IMR-90 (cell line): ENCODE measurements around the gene CASK. TPM values are rescaled to one million over a fixed set of nuclear protein-coding genes. Genes with fewer than 3 reads are reported as not detected.

ENCODE experiments used
- ATAC-seq: fragments of 200-7000 bp; cut with Tn5 transposase; 2 replicates; pipeline ENCODE4 v1.9.1; 2020; ENCODE audit warnings: low read depth, mild to moderate bottlenecking, moderate library complexity
- BruUV-seq: library from RNA; stranded (reverse); fragments of 400-500 nt; replicated peaks from 2 replicates; lab custom pipeline; 2021; lab: Mats Ljungman, UMichigan
- CTCF ChIA-PET: fragments of 300-600 bp; formaldehyde crosslinking; extraction: SDS; loops from one replicate; lab custom pipeline; 2021; ENCODE audit warnings: antibody characterized with exemption; lab: Yijun Ruan, JAX
- POLR2A ChIA-PET: fragments of 300-600 bp; sonication (Branson Sonifier 250); formaldehyde crosslinking; loops from one replicate; lab custom pipeline; 2022; ENCODE audit warnings: antibody characterized with exemption; ENCODE audit not compliant: unreplicated experiment; lab: Charles Lee
- DNase-seq: peaks from one replicate; pipeline ENCODE4 v3.0.0; 2013
- H2AFZ ChIP-seq: replicated peaks from 2 replicates; pipeline ENCODE3; 2013; ENCODE audit warnings: low read length, mild to moderate bottlenecking; ENCODE audit not compliant: poor library complexity
- H2AK5ac ChIP-seq: 2 replicates; pipeline ENCODE4 v1.6.1; 2013; ENCODE audit warnings: low read depth, low read length, inconsistent platforms
- H2AK9ac ChIP-seq: replicated peaks from 2 replicates; pipeline ENCODE3; 2013; ENCODE audit warnings: mild to moderate bottlenecking, low read depth, low read length, moderate library complexity; ENCODE audit not compliant: poor library complexity
- H2BK120ac ChIP-seq: 2 replicates; pipeline ENCODE4 v1.6.1; 2013; ENCODE audit warnings: low read depth, low read length, inconsistent platforms
- H2BK15ac ChIP-seq: 3 replicates; pipeline ENCODE4 v1.6.1; 2013; ENCODE audit warnings: low read depth, low read length, inconsistent platforms
- H2BK20ac ChIP-seq: 2 replicates; pipeline ENCODE4 v1.6.1; 2013; ENCODE audit warnings: low read depth, mild to moderate bottlenecking, inconsistent platforms, low read length, moderate library complexity
- H2BK5ac ChIP-seq: 2 replicates; pipeline ENCODE4 v1.6.1; 2013; ENCODE audit warnings: mild to moderate bottlenecking, low read depth, low read length, inconsistent platforms; ENCODE audit not compliant: poor library complexity, severe bottlenecking
- H3K14ac ChIP-seq: replicated peaks from 2 replicates; pipeline ENCODE4 v1.6.1; 2013; ENCODE audit warnings: low read depth, low read length, inconsistent platforms
- H3K18ac ChIP-seq: 2 replicates; pipeline ENCODE4 v1.6.1; 2013; ENCODE audit warnings: low read depth, low read length, control low read depth
- H3K23ac ChIP-seq: 2 replicates; pipeline ENCODE4 v1.6.1; 2013; ENCODE audit warnings: low read depth, low read length, inconsistent platforms
- H3K27ac ChIP-seq: 2 replicates; pipeline ENCODE4 v1.5.1; 2013; ENCODE audit warnings: mild to moderate bottlenecking, control low read depth, low read length; ENCODE audit not compliant: insufficient read depth
- H3K27me3 ChIP-seq: 2 replicates; pipeline ENCODE4 v1.6.1; 2013; ENCODE audit warnings: low read length; ENCODE audit not compliant: control insufficient read depth, insufficient read depth
- H3K36me3 ChIP-seq: 2 replicates; pipeline ENCODE4 v1.6.1; 2013; ENCODE audit warnings: low read length, mixed read lengths; ENCODE audit not compliant: control insufficient read depth, insufficient read depth
- H3K4ac ChIP-seq: 2 replicates; pipeline ENCODE4 v1.6.1; 2013; ENCODE audit warnings: low read depth, low read length, inconsistent platforms
- H3K4me1 ChIP-seq: 2 replicates; pipeline ENCODE4 v1.6.1; 2013; ENCODE audit warnings: low read length, mixed read lengths; ENCODE audit not compliant: control insufficient read depth, insufficient read depth
- H3K4me2 ChIP-seq: 2 replicates; pipeline ENCODE4 v1.6.1; 2013; ENCODE audit warnings: low read depth, mild to moderate bottlenecking, control low read depth, low read length, moderate library complexity
- H3K4me3 ChIP-seq: 2 replicates; pipeline ENCODE4 v1.5.1; 2013; ENCODE audit warnings: low read depth, mild to moderate bottlenecking, control low read depth, low read length, moderate library complexity; ENCODE audit not compliant: insufficient read depth
- H3K56ac ChIP-seq: 2 replicates; pipeline ENCODE4 v1.6.1; 2013; ENCODE audit warnings: low read length, inconsistent platforms; ENCODE audit not compliant: insufficient read depth; ENCODE audit errors: extremely low read depth
- H3K79me1 ChIP-seq, 2 experiments: 2 replicates each; pipeline ENCODE4 v1.6.1; 2013; ENCODE audit warnings: low read length in 2 of 2, inconsistent platforms in 1 of 2, low read depth in 1 of 2
- H3K9ac ChIP-seq: 2 replicates; pipeline ENCODE4 v1.6.1; 2013; ENCODE audit warnings: low read depth, low read length, control low read depth
- H3K9me1 ChIP-seq: 2 replicates; pipeline ENCODE4 v1.6.1; 2013; ENCODE audit warnings: low read length, inconsistent platforms; ENCODE audit not compliant: insufficient read depth
- H3K9me3 ChIP-seq: 2 replicates; pipeline ENCODE4 v1.6.1; 2013; ENCODE audit warnings: low read length; ENCODE audit not compliant: control insufficient read depth, insufficient read depth
- H4K20me1 ChIP-seq: 2 replicates; pipeline ENCODE4 v1.6.1; 2013; ENCODE audit warnings: low read length, inconsistent platforms; ENCODE audit not compliant: insufficient read depth
- H4K5ac ChIP-seq: 2 replicates; pipeline ENCODE4 v1.6.1; 2013; ENCODE audit warnings: mild to moderate bottlenecking, low read depth, low read length, control low read depth
- H4K8ac ChIP-seq, 2 experiments: 2 replicates each; pipeline ENCODE4 v1.6.1; 2013; ENCODE audit warnings: low read depth in 2 of 2, low read length in 2 of 2, control low read depth in 1 of 2, inconsistent platforms in 1 of 2
- H4K91ac ChIP-seq: 2 replicates; pipeline ENCODE4 v1.6.1; 2013; ENCODE audit warnings: low read depth, low read length, inconsistent platforms; ENCODE audit not compliant: insufficient read depth
- BHLHE40 ChIP-seq: fragments of 150-350 bp; IDR thresholded peaks from 2 replicates; pipeline ENCODE4 v1.6.1; 2016; ENCODE audit warnings: mild to moderate bottlenecking, low read depth, low read length
- CEBPB ChIP-seq: IDR thresholded peaks from 2 replicates; pipeline ENCODE4 v1.6.1; 2012; ENCODE audit warnings: low read depth, low read length, improper control_type of control experiment
- CHD1 ChIP-seq: IDR thresholded peaks from 2 replicates; pipeline ENCODE4 v1.6.1; 2012; ENCODE audit warnings: low read depth, low read length, improper control_type of control experiment
- FOS ChIP-seq: fragments of 150-350 bp; IDR thresholded peaks from 2 replicates; pipeline ENCODE4 v1.6.1; 2016; ENCODE audit warnings: low read depth, low read length
- MAFK ChIP-seq: IDR thresholded peaks from 2 replicates; pipeline ENCODE4 v1.6.1; 2012; ENCODE audit warnings: low read depth, low read length, improper control_type of control experiment
- MAZ ChIP-seq: IDR thresholded peaks from 2 replicates; pipeline ENCODE4 v1.6.1; 2012; ENCODE audit warnings: low read depth, mild to moderate bottlenecking, low read length, improper control_type of control experiment, moderate library complexity, borderline replicate concordance
- MXI1 ChIP-seq: IDR thresholded peaks from 2 replicates; pipeline ENCODE4 v1.6.1; 2012; ENCODE audit warnings: low read depth, mild to moderate bottlenecking, low read length, moderate library complexity, borderline replicate concordance
- POLR2A ChIP-seq: IDR thresholded peaks from 2 replicates; pipeline ENCODE4 v1.6.1; 2012; ENCODE audit warnings: mild to moderate bottlenecking, low read depth, low read length
- RCOR1 ChIP-seq: IDR thresholded peaks from 2 replicates; pipeline ENCODE4 v1.6.1; 2012; ENCODE audit warnings: mild to moderate bottlenecking, low read length, improper control_type of control experiment; ENCODE audit not compliant: insufficient replicate concordance
- RFX5 ChIP-seq: IDR thresholded peaks from 2 replicates; pipeline ENCODE4 v1.8.0; 2012; ENCODE audit warnings: low read depth, mild to moderate bottlenecking, low read length, moderate library complexity
- SMC3 ChIP-seq: fragments of 150-350 bp; IDR thresholded peaks from 2 replicates; pipeline ENCODE4 v1.6.1; 2016; ENCODE audit warnings: low read depth, mild to moderate bottlenecking, antibody characterized with exemption, low read length, moderate library complexity
- WGBS, 2 experiments: methylation state at CpG; one replicate each; pipeline versions ENCODE4 v1.1.5 to v1.1.7; 2013; ENCODE audit warnings: missing lambda C conversion rate in 2 of 2; ENCODE audit not compliant: insufficient read length in 1 of 2; ENCODE audit errors: extremely low coverage in 2 of 2; 5-methylcytosine and 5-hydroxymethylcytosine counted together
- dilution Hi-C: fragments of 300-500 bp; cut with HindIII; formaldehyde crosslinking; loops from one replicate; pipeline ENCODE4 v1.14.3; 2018; ENCODE audit warnings: low sequenced_read_pairs; ENCODE audit not compliant: unreplicated experiment
- in situ Hi-C: fragments of 300-500 bp; cut with MboI; formaldehyde crosslinking; loops from 3 replicates; pipeline ENCODE4 v1.14.3; 2019; ENCODE audit warnings: low sequenced_read_pairs, inconsistent platforms, mixed read lengths
- intact Hi-C: fragments of 100-400 bp; cut with micrococcal nuclease; formaldehyde crosslinking; loops from 2 replicates; pipeline ENCODE4 v1.10.0; 2022
- polyA plus RNA-seq, 3 experiments: library from polyadenylated mRNA; depleted of rRNA; stranded (reverse); fragments of >200 nt; gene quantifications; 2 replicates each; pipeline ENCODE4 v1.2.3, GENCODE V29; 2012; ENCODE audit warnings: low replicate concordance in 1 of 3
- total RNA-seq: library from RNA; depleted of rRNA; stranded (reverse); fragments of >200 nt; gene quantifications from 2 replicates; pipeline ENCODE4 v1.2.3, GENCODE V29; 2012
- TF ChIP-seq, protein P1 (sequence below): conservative IDR thresholded peaks from 2 replicates; pipeline ENCODE4 v1.5.1; 2012; ENCODE audit warnings: mild to moderate bottlenecking, low read depth, low read length, improper control_type of control experiment

Gene CASK
- total and polyA plus RNA-seq, 2 of the 4 experiments (the other 2 are of a cell fraction): 9.4 to 17.7 TPM

DNA sequence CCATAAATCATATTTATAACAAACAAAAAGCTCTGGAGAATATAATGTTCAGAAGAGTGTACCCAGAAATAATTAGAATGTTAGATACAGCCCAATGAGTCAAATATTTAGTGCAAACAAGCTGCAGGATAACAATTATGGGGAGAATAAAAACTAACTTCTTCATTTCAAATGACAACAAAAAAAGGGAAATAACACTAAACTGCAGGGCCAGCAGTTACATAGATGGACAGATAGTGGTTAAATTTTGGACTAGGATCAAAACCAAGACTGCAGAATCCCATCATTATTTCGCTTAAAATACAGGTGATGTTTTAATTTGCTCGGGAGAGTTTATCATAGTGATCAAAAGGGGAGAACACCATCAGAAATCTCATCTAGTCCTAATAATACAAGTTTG, 235.2 kb downstream of the CASK start:
- Histone ChIP-seq H4K5ac (no peak overlapping the region), H3K79me1 (no peaks in the 10 kb centered on the region), H3K9me3 (no peaks in the 10 kb centered on the region), H2BK5ac (no peak overlapping the region), H2BK120ac (no peak overlapping the region), H2BK20ac (no peak overlapping the region), H3K4ac (no peak overlapping the region), H3K56ac (no peak overlapping the region), H3K4me3 (no peak overlapping the region), H3K4me1 (no peaks in the 10 kb centered on the region), H3K14ac (no peak overlapping the region), H4K20me1 (no peaks in the 10 kb centered on the region), H4K91ac (no peak overlapping the region), H3K27ac (no peak overlapping the region), H3K9ac (no peak overlapping the region), H2AK5ac (no peak overlapping the region), H3K23ac (no peak overlapping the region), H3K27me3 (no peaks in the 10 kb centered on the region), H2AFZ (no peak overlapping the region), H2AK9ac (no peak overlapping the region), H3K9me1 (no peaks in the 10 kb centered on the region; the same call in 1 of the 2 replicates), H2BK15ac (no peak overlapping the region), H3K4me2 (no peak overlapping the region), H4K8ac (no peak overlapping the region), H3K36me3 (no peaks in the 10 kb centered on the region), H3K18ac (no peak overlapping the region)
- no TSS peak for BruUV-seq
- intact Hi-C loops: no loop called here
- no peak for DNase-seq
- in situ Hi-C loops: no loop called here
- CTCF ChIA-PET: interaction anchor here (0.6 kb wide), 1 partner anchor 469 kb away, joined by 4 read pairs; no protein-coding TSS in a partner anchor
- POLR2A ChIA-PET: no interaction called here
- TF ChIP-seq FOS: no peak
- TF ChIP-seq MAZ: no peak
- no peak for TF ChIP-seq RFX5
- no peak for TF ChIP-seq CHD1
- no peak for TF ChIP-seq POLR2A
- TF ChIP-seq RCOR1: no peak
- no peak for TF ChIP-seq SMC3
- TF ChIP-seq, protein P1, sequence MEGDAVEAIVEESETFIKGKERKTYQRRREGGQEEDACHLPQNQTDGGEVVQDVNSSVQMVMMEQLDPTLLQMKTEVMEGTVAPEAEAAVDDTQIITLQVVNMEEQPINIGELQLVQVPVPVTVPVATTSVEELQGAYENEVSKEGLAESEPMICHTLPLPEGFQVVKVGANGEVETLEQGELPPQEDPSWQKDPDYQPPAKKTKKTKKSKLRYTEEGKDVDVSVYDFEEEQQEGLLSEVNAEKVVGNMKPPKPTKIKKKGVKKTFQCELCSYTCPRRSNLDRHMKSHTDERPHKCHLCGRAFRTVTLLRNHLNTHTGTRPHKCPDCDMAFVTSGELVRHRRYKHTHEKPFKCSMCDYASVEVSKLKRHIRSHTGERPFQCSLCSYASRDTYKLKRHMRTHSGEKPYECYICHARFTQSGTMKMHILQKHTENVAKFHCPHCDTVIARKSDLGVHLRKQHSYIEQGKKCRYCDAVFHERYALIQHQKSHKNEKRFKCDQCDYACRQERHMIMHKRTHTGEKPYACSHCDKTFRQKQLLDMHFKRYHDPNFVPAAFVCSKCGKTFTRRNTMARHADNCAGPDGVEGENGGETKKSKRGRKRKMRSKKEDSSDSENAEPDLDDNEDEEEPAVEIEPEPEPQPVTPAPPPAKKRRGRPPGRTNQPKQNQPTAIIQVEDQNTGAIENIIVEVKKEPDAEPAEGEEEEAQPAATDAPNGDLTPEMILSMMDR: no peak
- TF ChIP-seq CEBPB: no peak
- TF ChIP-seq MXI1: no peak
- no peak for TF ChIP-seq MAFK
- no peak for TF ChIP-seq BHLHE40
- dilution Hi-C loops: no loop called here
- no peak for ATAC-seq
- WGBS, 2 experiments: no CpG with 5 or more reads among the region's 2 CpGs
